Stimulated activated CD8-positive, alpha-beta memory T cell treated with anti-CD3 and anti-CD28 coated beads, Interleukin-4, amount 100 ng/mL, for 24 hours (primary cell): Measurements from ENCODE around the gene TCF7L2.

Experiments used
- DNase-seq: peaks from one replicate; pipeline ENCODE4 v3.0.0-alpha.2; 2020; ENCODE audit warnings: low read depth

TCF7L2 gene

GRCh38 chr10:112948196-112948595, 1.9 kb upstream of the TCF7L2 start:
- no peak for DNase-seq

GRCh38 chr10:112949143-112949823, 764 bp upstream of the TCF7L2 start:
- DNase-seq: no peak

- DNase-seq: no peak
Observed at GRCh38 chr10:112950714-112951358, 789 bp downstream of the TCF7L2 start.

GRCh38 chr10:112951359-112952281, 1.6 kb downstream of the TCF7L2 start:
- DNase-seq: no peak

GRCh38 chr10:112952282-112953173, 2.5 kb downstream of the TCF7L2 start:
- no peak for DNase-seq

- no peak for DNase-seq
Observed at GRCh38 chr10:112953174-112954159, 3.4 kb downstream of the TCF7L2 start.

- DNase-seq: no peak
Observed at GRCh38 chr10:112954974-112955581, 5.0 kb downstream of the TCF7L2 start.

GRCh38 chr10:112955582-112956421, 5.8 kb downstream of the TCF7L2 start:
- DNase-seq: no peak

GRCh38 chr10:112956631-112957350, 6.7 kb downstream of the TCF7L2 start:
- no peak for DNase-seq

- no peak for DNase-seq
Observed at GRCh38 chr10:112957640-112958092, 7.6 kb downstream of the TCF7L2 start.

GRCh38 chr10:112958275-112958995, 8.4 kb downstream of the TCF7L2 start:
- no peak for DNase-seq

GRCh38 chr10:112959207-112959838, 9.3 kb downstream of the TCF7L2 start:
- DNase-seq: no peak

- no peak for DNase-seq
Observed at GRCh38 chr10:112960151-112960681, 10.2 kb downstream of the TCF7L2 start.

- DNase-seq: no peak
Observed at GRCh38 chr10:112961609-112962008, 11.6 kb downstream of the TCF7L2 start.

- no peak for DNase-seq
Observed at GRCh38 chr10:112962343-112962742, 12.3 kb downstream of the TCF7L2 start.

GRCh38 chr10:112963835-112964234, 13.8 kb downstream of the TCF7L2 start:
- DNase-seq: no peak

- DNase-seq: no peak
Observed at GRCh38 chr10:112964482-112964881, 14.4 kb downstream of the TCF7L2 start.
